Osteoblast (primary cell): ENCODE measurements around the gene AARS2. TPM values are rescaled to one million over a fixed set of nuclear protein-coding genes. Genes with fewer than 3 reads are reported as not detected.

Source experiments
- DNase-seq: peaks from one replicate; pipeline ENCODE4 v3.0.0; 2011; ENCODE audit warnings: low spot score, mixed read lengths; ENCODE audit not compliant: insufficient read length; ENCODE audit errors: missing footprints
- H2AFZ ChIP-seq: 2 replicates; pipeline ENCODE4 v1.6.0; 2011; ENCODE audit warnings: mild to moderate bottlenecking, low read length
- H3K27ac ChIP-seq: 2 replicates; pipeline ENCODE4 v1.5.1; 2011; ENCODE audit warnings: mild to moderate bottlenecking, low read depth, low read length, moderate library complexity
- H3K27me3 ChIP-seq: 2 replicates; pipeline ENCODE4 v1.6.0; 2012; ENCODE audit warnings: mild to moderate bottlenecking, control low read depth, inconsistent platforms, low read length, moderate library complexity; ENCODE audit not compliant: insufficient read depth
- H3K36me3 ChIP-seq: 2 replicates; pipeline ENCODE4 v1.5.1; 2011; ENCODE audit warnings: mild to moderate bottlenecking, low read length, control low read depth, moderate library complexity; ENCODE audit not compliant: insufficient read depth
- H3K4me1 ChIP-seq: 2 replicates; pipeline ENCODE4 v1.5.1; 2011; ENCODE audit warnings: mild to moderate bottlenecking, low read length, control low read depth, moderate library complexity; ENCODE audit not compliant: insufficient read depth
- H3K4me2 ChIP-seq: 2 replicates; pipeline ENCODE4 v1.6.0; 2011; ENCODE audit warnings: mild to moderate bottlenecking, low read length; ENCODE audit not compliant: insufficient read depth
- H3K4me3 ChIP-seq: fragments of 200-600 bp; sonication (generic); 3 replicates; pipeline ENCODE4 v1.5.1; 2012; ENCODE audit warnings: mild to moderate bottlenecking, low read length, inconsistent platforms; ENCODE audit not compliant: insufficient read depth
- H3K79me2 ChIP-seq: 2 replicates; pipeline ENCODE4 v1.6.0; 2012; ENCODE audit warnings: mild to moderate bottlenecking, low read length, control low read depth, inconsistent platforms; ENCODE audit not compliant: insufficient read depth
- H3K9me3 ChIP-seq: 2 replicates; pipeline ENCODE4 v1.5.1; 2011; ENCODE audit warnings: low read depth, low read length, control low read depth
- H4K20me1 ChIP-seq: 2 replicates; pipeline ENCODE4 v1.6.0; 2012; ENCODE audit warnings: mild to moderate bottlenecking, low read length, control low read depth; ENCODE audit not compliant: insufficient read depth
- total RNA-seq: library from RNA; depleted of rRNA; stranded (reverse); fragments of >200 nt; gene quantifications from 2 replicates; pipeline ENCODE4 v1.2.3, GENCODE V29; 2012
- TF ChIP-seq, protein P1 (sequence below): IDR thresholded peaks from 2 replicates; pipeline ENCODE4 v1.5.1; 2011; ENCODE audit warnings: mild to moderate bottlenecking, low read depth, low read length, moderate library complexity; ENCODE audit errors: extremely low read depth

AARS2 gene
- total RNA-seq, 1 donor, result 6.2 TPM

DNA sequence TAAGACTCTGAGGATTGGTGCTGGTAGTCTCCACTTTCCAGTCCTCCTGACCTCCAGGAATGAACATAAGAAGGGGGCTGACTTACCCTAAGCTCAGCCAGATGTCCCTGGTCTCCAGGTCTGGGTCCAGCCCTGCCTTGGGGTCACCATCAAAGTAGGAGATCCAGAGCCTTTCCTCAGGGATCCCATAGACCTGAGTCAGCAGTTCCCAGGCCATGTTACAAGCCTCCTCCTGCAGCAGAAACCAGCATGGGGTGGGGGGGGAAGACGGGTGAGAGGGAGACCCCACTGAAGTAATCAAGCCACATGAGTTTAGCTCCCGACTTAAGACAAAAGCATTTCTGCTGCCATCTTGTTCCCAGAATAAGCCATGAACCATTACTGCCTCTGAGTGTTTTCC, 1.8 kb downstream of the AARS2 start:
- no peak for DNase-seq
- Histone ChIP-seq H3K27me3 (peaks cover 12% of the 10 kb centered on the region), H3K36me3 (peaks cover 32% of the 10 kb centered on the region), H3K9me3 (no peaks in the 10 kb centered on the region), H3K79me2 (peaks cover 17% of the 10 kb centered on the region), H3K4me1 (peaks cover 19% of the 10 kb centered on the region), H3K4me2 (no peak overlapping the region), H3K27ac (no peak overlapping the region), H2AFZ (no peak overlapping the region), H3K4me3 (no peak overlapping the region), H4K20me1 (peaks cover 11% of the 10 kb centered on the region)
- TF ChIP-seq, protein P1, sequence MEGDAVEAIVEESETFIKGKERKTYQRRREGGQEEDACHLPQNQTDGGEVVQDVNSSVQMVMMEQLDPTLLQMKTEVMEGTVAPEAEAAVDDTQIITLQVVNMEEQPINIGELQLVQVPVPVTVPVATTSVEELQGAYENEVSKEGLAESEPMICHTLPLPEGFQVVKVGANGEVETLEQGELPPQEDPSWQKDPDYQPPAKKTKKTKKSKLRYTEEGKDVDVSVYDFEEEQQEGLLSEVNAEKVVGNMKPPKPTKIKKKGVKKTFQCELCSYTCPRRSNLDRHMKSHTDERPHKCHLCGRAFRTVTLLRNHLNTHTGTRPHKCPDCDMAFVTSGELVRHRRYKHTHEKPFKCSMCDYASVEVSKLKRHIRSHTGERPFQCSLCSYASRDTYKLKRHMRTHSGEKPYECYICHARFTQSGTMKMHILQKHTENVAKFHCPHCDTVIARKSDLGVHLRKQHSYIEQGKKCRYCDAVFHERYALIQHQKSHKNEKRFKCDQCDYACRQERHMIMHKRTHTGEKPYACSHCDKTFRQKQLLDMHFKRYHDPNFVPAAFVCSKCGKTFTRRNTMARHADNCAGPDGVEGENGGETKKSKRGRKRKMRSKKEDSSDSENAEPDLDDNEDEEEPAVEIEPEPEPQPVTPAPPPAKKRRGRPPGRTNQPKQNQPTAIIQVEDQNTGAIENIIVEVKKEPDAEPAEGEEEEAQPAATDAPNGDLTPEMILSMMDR, result no peak

DNA sequence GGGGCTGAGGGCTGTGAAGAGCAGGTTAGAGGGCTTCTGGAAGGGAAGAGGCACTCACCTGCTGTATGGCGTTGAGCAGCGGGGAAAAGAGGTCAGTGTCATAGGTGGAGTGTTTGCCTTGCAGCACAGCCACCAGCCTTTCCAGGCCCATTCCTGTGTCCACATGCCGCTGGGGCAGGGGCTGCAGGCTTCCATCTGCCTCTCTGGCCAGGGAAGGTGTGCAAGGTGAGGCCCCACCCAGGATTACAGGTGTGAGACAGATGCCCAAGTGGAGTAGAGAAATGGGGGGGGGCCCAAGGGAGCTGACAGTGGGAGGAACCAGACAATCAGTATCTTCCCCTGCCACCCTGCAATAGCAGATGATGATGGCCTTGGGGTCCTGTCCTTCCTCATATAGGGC, 2.9 kb downstream of the AARS2 start:
- Histone ChIP-seq H3K4me3 (no peak overlapping the region), H3K79me2 (peaks cover 17% of the 10 kb centered on the region), H3K4me1 (peaks cover 19% of the 10 kb centered on the region), H3K9me3 (no peaks in the 10 kb centered on the region), H3K27ac (no peak overlapping the region), H4K20me1 (peaks cover 11% of the 10 kb centered on the region), H3K27me3 (peaks cover 2% of the 10 kb centered on the region), H2AFZ (no peak overlapping the region), H3K36me3 (peaks cover 42% of the 10 kb centered on the region), H3K4me2 (no peak overlapping the region)
- TF ChIP-seq, protein P1, result no peak
- no peak for DNase-seq

DNA sequence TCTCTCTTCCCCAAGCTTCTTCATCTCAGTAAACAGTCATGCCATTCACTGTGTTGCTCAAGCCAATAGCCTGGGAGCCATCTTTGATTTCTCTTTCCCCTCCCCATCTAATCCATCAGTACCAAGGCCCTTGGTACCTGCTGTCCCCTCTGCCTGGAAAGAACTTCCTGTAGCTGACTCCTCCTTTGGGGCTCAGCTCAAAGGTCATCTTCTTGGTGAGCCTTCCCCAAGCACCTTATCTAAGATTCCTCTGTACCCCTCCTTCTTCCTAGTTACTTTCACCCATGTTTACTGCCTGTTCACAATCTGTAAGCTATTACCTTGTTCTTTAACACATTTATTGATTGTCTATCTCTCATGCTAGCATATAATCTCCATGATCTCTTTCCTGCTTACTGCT, 3.5 kb downstream of the AARS2 start:
- peaks cover 11% of the 10 kb centered on the region for H4K20me1 ChIP-seq
- peaks cover 48% of the 10 kb centered on the region for H3K36me3 ChIP-seq
- no peak overlapping the region for H3K4me2 ChIP-seq
- H3K27me3 ChIP-seq, result no peaks in the 10 kb centered on the region
- peaks cover 17% of the 10 kb centered on the region for H3K79me2 ChIP-seq
- TF ChIP-seq, protein P1, result no peak
- H3K9me3 ChIP-seq, result no peaks in the 10 kb centered on the region
- DNase-seq, result no peak
- no peak overlapping the region for H2AFZ ChIP-seq
- H3K27ac ChIP-seq, result no peak overlapping the region
- no peak overlapping the region for H3K4me3 ChIP-seq
- peaks cover 19% of the 10 kb centered on the region for H3K4me1 ChIP-seq

DNA sequence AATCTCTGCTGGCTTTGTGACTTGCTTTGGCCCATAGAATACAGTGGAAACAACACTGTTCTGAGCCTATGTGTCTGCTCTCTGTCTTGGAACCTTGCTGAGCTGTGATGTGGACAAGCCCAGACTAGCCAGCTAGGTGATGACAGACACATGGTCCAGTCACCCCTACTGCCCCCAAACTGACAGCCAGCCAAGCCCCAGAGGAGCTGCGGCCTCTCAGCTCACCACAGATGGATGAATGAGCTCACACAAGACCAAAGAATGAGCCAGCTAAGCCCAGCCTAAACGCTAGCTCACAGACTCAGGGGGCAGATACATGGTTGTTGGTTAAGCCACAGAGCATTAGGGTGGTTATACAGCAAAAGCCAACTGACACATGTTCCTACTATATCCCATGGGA, 4.1 kb downstream of the AARS2 start:
- DNase-seq, result peak; percentile 86
- TF ChIP-seq, protein P1, result no peak
- no peaks in the 10 kb centered on the region for H3K27me3 ChIP-seq
- H3K27ac ChIP-seq, result peak overlapping the region; percentile 20
- no peak overlapping the region for H3K4me2 ChIP-seq
- H3K79me2 ChIP-seq, result peaks cover 17% of the 10 kb centered on the region
- peaks cover 11% of the 10 kb centered on the region for H4K20me1 ChIP-seq
- H2AFZ ChIP-seq, result no peak overlapping the region
- H3K4me1 ChIP-seq, result peaks cover 19% of the 10 kb centered on the region
- no peak overlapping the region for H3K4me3 ChIP-seq
- peaks cover 53% of the 10 kb centered on the region for H3K36me3 ChIP-seq
- H3K9me3 ChIP-seq, result no peaks in the 10 kb centered on the region
